Mesenteric fat pad (tissue), 1 donor: ENCODE data around the gene RETSAT. TPM values are rescaled to one million over a fixed set of nuclear protein-coding genes. Genes with fewer than 3 reads are reported as not detected.
"Not testable (repeated sequence)": the region's sequence is repeated elsewhere in the genome, so short reads cannot be mapped to it uniquely, and the experiment has no call there.

ENCODE experiments used
- DNase-seq: peaks from one replicate; pipeline ENCODE4 v3.0.0-alpha.2; 2020; ENCODE audit warnings: low spot score
- long read RNA-seq: library from polyadenylated mRNA; unstranded; transcript quantifications from one replicate; pipeline ENCODE4 v2.0.0, GENCODE V29; 2020
- total RNA-seq: library from RNA; stranded (reverse); fragmentation: NEBNext Ultra II Directional; extraction: Animal tissue kit (Norgen Biotek cat#: 25700); gene quantifications from one replicate; pipeline ENCODE4 v1.2.1, GENCODE V29; 2021
- donor health status: DM: yes; HTN: yes; CAD: no.

Gene RETSAT
- total RNA-seq = 554 TPM
- long read RNA-seq, transcript RETSAT-201 (11 exons, 3,100 nt) = major isoform, 104 of 293 reads
- long read RNA-seq, partial matches to known transcripts = 151 of 293 reads
- long read RNA-seq, other reads (novel, unspliced or antisense) = 37 of 293 reads

GRCh38 chr2:85354286-85355072 lies at the start of gene RETSAT, which contains the start of gene ELMOD3:
Gene RETSAT (minus strand): TSS chr2:85354528. CDS start chr2:85354507, 21 bp downstream.
Gene ELMOD3 (plus strand): TSS chr2:85354769. CDS start chr2:85357199, 2,430 bp downstream.
- peak; percentile 98 for DNase-seq

DNA sequence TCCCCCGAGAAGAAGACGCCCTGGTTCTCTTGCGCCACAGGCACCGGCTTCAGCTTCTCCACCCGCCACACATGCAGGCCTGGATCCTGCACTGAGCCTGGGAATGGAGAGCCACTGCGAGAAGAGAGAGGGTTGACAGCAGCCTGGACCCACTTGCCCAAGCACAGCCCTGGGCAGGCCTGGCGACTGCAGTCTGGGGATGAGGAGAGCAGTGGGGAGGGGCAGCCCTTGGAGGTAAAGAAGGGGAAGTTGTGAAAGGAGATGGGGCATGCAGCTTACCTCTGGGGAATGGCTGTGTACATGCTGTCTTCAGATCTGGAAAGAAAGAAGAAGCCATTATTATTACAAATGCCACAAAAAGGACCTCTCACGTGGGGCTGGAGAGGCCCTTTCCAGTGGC lies 47.5 kb upstream of the RETSAT start:
- DNase-seq = no peak

- DNase-seq = no peak
These were observed 47.1 kb upstream of the RETSAT start for GRCh38 chr2:85401464-85401805.

- no peak for DNase-seq
These were observed 46.5 kb upstream of the RETSAT start for GRCh38 chr2:85400541-85401463.

GRCh38 chr2:85400023-85400422 lies 45.7 kb upstream of the RETSAT start:
- no peak for DNase-seq

GRCh38 chr2:85399183-85399455 lies 44.8 kb upstream of the RETSAT start:
- no peak for DNase-seq

DNA sequence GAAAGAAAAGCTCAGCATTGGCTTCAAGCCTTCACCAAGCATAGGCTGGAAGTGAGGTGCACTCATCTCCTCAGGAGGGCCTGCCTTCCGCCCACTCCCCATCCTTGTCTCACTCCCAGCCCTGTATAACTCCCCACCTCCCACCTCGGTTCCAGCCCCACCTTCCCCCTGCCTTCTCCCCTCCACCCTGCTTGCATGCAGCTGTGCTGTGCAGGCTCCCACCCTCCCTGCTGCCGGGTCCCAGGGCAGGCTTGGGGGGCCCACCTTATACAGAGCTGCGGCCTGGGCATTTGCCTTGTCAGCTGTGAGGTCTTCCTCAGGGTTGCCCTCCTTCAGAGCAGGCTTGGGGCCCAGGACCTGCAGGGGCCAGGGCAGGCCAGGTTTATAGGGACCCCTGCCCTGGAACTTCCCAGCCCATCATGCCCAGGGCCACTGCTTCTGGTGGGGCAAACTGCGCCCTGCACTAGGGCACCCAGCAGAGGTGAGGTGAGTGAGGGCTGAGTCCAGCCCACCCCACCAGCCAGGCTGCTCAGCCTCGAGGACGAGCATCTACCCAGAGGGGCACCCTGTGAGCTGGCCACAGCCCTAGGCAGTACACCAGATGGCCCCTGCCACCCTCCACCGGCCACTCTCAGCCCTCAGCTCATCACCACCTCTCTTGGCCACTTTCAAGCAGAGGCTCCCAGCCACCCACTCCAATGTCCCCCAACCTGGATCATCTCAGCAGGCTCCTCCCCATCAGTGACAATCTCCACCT lies 44.3 kb upstream of the RETSAT start:
- DNase-seq = no peak

- no peak for DNase-seq
These were observed 43.6 kb upstream of the RETSAT start for GRCh38 chr2:85397925-85398331.

DNA sequence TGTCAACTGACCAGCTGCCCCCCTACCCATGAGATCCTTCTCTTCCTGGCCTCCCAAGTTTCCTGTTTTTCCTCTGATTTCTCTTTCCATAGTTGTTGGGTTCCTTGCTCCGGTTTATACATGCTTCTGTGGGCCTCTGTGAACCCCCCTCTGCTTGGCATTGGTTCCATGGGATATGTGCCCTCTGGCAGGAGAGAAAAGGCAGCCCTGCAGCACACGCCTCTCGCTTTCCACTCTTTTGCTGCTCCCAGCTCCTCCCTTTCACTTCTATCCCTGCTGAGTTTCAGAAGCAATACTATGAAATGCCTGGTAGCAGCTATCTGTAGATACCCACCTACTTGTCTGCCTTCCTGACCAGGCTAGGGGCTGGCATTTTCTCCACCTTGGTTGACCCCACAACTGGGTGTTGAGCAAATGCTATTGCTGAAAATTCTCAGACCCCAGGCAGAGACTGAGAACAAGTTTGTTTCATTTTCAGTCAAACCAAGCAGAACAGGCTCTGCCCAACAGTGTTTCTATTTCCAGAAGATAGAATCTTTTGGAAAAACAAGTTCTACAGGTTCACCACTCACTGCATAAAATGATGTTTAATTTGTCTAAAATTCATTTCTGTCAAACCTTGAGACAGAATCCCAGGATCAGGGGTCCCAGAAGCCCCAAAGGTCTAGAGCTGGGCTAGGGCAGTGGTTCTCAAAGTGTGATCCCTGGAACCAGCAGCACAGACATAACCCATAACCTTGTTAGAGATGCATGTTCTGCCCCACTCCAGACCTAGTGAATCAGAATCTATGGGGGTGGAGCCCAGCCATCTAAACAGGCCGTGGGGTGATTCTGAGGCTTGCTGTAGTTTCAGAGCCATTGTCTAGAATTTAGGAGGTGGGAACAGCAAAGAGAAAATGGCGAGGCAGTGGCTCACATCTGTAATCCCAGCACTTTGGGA lies 42.5 kb upstream of the RETSAT start:
- DNase-seq = no peak

GRCh38 chr2:85395912-85396475 lies 41.7 kb upstream of the RETSAT start:
- DNase-seq = no peak

DNA sequence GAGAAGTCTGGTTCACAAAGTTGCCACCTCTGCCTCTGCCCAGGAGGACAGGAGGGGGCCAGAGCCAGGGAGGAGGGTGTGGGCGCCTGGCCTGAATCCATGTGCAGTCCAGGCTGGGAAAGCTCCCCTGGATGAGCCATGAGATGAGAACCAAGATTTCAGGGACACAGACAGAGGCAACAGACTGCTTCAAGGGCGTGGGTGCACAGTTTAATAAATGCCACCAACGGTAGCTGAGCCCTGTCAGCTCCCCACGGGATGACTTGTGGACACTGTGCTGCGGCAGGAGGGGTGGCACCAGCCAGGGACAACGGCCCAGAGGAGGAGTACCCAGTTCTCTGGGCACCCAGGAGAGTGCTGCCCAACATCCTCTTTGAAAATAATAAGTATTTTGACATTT lies 40.6 kb upstream of the RETSAT start:
- DNase-seq = no peak

DNA sequence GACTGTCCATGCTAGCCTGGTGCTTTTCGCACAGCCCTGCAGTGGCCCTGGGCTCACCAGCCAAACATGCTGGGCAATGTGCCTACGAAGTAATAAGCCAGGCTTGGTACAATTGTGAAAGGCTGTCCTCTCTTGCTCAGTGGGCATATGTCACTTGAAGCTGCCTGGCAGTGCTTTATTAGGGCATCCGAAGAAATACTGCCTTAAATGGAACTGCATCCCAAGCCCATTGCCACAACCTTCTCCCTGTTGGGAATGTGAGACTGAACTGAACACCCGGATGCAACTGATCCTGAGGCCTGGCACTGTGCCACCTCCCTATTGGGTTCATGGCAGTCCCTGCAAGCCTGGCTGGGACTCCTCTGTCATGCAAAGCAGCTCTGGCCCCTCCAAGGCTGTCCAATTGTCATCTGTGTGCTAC lies 39.9 kb upstream of the RETSAT start:
- no peak for DNase-seq

GRCh38 chr2:85393836-85394235 lies 39.5 kb upstream of the RETSAT start:
- no peak for DNase-seq

- no peak for DNase-seq
These were observed 36.8 kb upstream of the RETSAT start for GRCh38 chr2:85390941-85391669.

GRCh38 chr2:85388878-85389538 lies 34.7 kb upstream of the RETSAT start:
- DNase-seq = no peak

DNA sequence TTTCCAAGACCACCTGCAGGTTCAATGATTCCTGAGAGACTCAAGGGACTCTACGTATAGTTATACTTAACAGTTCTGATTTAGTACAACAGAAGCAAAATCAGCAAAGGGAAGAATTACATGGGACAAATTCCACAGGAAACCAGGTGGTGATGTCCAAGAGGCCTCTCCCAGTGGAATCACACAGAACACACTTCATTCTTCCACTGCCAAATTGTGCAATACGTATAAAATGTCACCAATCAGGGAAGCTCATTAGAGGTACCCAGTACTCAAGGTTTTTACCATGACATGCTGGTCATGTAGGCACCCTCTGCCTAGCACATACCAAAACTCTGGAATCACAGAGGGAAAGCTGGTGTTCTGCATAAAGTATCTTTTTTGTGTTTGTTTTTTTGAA lies 33.4 kb upstream of the RETSAT start:
- no peak for DNase-seq

DNA sequence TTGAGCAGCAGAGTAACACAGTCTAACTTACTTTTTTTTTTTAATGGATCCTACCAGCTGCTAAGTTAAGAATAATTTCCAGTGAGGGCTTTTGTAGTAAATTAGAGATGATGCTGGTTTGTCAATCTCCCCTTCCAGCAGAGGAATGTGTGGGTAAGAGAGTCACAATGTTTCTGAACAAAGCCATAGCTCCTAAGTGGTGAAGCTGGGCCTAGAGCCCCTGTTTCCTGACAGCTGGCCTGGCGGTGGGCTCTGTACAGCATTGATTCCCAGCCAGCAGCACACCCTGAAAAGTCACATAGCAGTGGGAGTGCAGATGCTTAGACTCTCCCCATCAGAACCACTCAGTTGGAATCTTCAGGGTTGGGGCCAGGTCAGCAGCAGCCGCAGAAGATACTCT lies 31.4 kb upstream of the RETSAT start:
- DNase-seq = peak; percentile 49

- peak; percentile 2 for DNase-seq
These were observed 29.5 kb upstream of the RETSAT start for GRCh38 chr2:85383850-85384249.

- DNase-seq = not testable (repeated sequence)
These were observed 28.8 kb upstream of the RETSAT start for GRCh38 chr2:85383151-85383550.
